Osteocyte (in vitro differentiated cells): Measurements from ENCODE around the gene CCKAR. TPM values are rescaled to one million over a fixed set of nuclear protein-coding genes. Genes with fewer than 3 reads are reported as not detected.

Experiments used
- DNase-seq: peaks from one replicate; pipeline ENCODE4 v3.0.0; 2021; ENCODE audit warnings: mixed read lengths; ENCODE audit not compliant: unreplicated experiment; ENCODE audit errors: extremely low spot score
- H3K27ac Mint-ChIP-seq: one replicate; pipeline ENCODE4 v1.8.0; 2021; ENCODE audit warnings: mild to moderate bottlenecking, mixed read lengths; ENCODE audit not compliant: unreplicated experiment
- H3K27me3 Mint-ChIP-seq: one replicate; pipeline ENCODE4 v1.8.0; 2021; ENCODE audit warnings: mixed read lengths; ENCODE audit not compliant: unreplicated experiment
- H3K36me3 Mint-ChIP-seq: one replicate; pipeline ENCODE4 v1.8.0; 2021; ENCODE audit warnings: mixed read lengths; ENCODE audit not compliant: unreplicated experiment
- H3K4me1 Mint-ChIP-seq: one replicate; pipeline ENCODE4 v1.8.0; 2021; ENCODE audit warnings: mixed read lengths; ENCODE audit not compliant: unreplicated experiment
- H3K4me3 Mint-ChIP-seq: one replicate; pipeline ENCODE4 v1.8.0; 2021; ENCODE audit warnings: mild to moderate bottlenecking, moderate library complexity, mixed read lengths; ENCODE audit not compliant: unreplicated experiment
- H3K9me3 Mint-ChIP-seq: one replicate; pipeline ENCODE4 v1.8.0; 2021; ENCODE audit warnings: mixed read lengths; ENCODE audit not compliant: unreplicated experiment
- long read RNA-seq: library from polyadenylated mRNA; unstranded; transcript quantifications from one replicate; pipeline ENCODE4 v2.0.0, GENCODE V29; 2021
- total RNA-seq: library from RNA; stranded (reverse); gene quantifications from 2 replicates; pipeline ENCODE4 v1.2.1, GENCODE V29; 2021
- TF ChIP-seq, protein P1 (sequence below): fragments of 200-600 bp; sonication (generic); IDR thresholded peaks from 2 replicates; pipeline ENCODE4 v1.5.0; 2021; ENCODE audit warnings: antibody characterized with exemption, mild to moderate bottlenecking, moderate library complexity

CCKAR gene, protein sequence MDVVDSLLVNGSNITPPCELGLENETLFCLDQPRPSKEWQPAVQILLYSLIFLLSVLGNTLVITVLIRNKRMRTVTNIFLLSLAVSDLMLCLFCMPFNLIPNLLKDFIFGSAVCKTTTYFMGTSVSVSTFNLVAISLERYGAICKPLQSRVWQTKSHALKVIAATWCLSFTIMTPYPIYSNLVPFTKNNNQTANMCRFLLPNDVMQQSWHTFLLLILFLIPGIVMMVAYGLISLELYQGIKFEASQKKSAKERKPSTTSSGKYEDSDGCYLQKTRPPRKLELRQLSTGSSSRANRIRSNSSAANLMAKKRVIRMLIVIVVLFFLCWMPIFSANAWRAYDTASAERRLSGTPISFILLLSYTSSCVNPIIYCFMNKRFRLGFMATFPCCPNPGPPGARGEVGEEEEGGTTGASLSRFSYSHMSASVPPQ
- total RNA-seq = not detected in 2 replicates
- long read RNA-seq = 0 reads

DNA sequence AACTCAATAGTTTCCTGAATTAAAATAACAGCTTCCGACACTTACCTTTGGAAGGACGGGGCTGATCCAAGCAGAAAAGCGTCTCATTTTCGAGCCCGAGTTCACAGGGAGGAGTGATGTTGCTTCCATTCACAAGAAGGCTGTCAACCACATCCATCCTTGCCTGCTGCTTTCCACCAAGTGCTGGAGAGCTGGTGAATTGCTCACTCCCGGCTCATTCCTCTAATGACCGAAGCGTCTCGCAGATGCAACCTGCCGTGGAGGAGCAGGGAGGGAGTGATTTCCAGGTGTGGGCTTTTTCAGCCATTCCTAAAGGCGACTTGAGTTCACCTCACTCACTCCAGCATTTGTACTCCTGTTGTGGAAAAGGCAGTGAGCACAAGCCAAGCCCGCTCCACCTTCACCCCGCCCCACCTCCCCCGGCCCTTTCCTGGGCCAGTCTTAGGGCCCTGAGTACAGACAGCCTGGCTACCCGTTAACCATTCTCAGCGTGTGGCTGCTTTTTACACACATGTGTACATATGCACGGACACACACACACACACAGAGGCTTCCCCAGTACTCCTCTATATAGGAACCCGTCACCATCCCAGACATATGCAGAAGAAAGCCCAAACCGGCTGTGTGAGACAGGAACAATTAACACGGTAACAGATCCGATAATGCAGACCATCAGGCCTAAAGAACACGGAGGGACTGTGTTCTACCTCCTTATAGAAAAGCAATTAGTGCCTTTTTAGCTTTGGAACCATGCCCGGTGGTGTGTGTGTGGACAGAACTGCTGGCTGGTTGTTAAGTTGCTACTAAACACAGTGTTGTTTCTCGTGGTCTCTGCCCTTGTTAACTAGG lies at the start of gene CCKAR:
Gene CCKAR, minus strand, starts transcription at position 374 of the 849 bp plus-strand sequence. Its CDS starts 217 bp downstream, at position 157.
- Mint-ChIP-seq H3K4me1 (no peaks in the 10 kb centered on the region), H3K4me3 (no peak within 1 kb of the TSS), H3K27ac (no peak within 1 kb of the TSS), H3K27me3 (peaks cover 66% of the 10 kb centered on the region), H3K36me3 (no peaks in the 10 kb centered on the region), H3K9me3 (no peaks in the 10 kb centered on the region)
- TF ChIP-seq, protein P1, sequence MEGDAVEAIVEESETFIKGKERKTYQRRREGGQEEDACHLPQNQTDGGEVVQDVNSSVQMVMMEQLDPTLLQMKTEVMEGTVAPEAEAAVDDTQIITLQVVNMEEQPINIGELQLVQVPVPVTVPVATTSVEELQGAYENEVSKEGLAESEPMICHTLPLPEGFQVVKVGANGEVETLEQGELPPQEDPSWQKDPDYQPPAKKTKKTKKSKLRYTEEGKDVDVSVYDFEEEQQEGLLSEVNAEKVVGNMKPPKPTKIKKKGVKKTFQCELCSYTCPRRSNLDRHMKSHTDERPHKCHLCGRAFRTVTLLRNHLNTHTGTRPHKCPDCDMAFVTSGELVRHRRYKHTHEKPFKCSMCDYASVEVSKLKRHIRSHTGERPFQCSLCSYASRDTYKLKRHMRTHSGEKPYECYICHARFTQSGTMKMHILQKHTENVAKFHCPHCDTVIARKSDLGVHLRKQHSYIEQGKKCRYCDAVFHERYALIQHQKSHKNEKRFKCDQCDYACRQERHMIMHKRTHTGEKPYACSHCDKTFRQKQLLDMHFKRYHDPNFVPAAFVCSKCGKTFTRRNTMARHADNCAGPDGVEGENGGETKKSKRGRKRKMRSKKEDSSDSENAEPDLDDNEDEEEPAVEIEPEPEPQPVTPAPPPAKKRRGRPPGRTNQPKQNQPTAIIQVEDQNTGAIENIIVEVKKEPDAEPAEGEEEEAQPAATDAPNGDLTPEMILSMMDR = no peak
- peak; percentile 51 for DNase-seq

DNA sequence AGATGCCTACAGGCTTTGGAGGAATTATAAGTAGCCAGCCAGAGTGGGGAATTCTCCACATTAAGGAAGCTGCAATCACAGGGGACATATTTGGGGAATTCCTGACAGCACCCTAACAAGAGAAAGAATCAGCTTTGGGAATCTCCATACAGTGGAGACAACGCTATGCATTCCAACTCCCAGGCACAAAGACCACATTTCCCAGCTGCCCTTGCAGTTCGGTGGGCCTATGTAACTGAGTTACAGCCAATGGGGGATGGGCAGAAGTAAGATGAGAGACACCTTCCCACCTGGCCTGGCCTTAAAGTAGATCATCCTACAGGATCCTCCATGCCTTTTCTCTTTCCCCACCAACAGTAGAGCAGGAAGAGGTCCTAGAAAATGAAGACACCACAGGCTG lies 43.4 kb upstream of the CCKAR start:
- no peak overlapping the region for H3K27ac Mint-ChIP-seq
- DNase-seq = no peak
- H3K9me3 Mint-ChIP-seq = no peaks in the 10 kb centered on the region
- H3K4me1 Mint-ChIP-seq = no peaks in the 10 kb centered on the region
- H3K4me3 Mint-ChIP-seq = no peak overlapping the region
- TF ChIP-seq, protein P1 = no peak
- H3K27me3 Mint-ChIP-seq = peaks cover 7% of the 10 kb centered on the region
- H3K36me3 Mint-ChIP-seq = no peaks in the 10 kb centered on the region

DNA sequence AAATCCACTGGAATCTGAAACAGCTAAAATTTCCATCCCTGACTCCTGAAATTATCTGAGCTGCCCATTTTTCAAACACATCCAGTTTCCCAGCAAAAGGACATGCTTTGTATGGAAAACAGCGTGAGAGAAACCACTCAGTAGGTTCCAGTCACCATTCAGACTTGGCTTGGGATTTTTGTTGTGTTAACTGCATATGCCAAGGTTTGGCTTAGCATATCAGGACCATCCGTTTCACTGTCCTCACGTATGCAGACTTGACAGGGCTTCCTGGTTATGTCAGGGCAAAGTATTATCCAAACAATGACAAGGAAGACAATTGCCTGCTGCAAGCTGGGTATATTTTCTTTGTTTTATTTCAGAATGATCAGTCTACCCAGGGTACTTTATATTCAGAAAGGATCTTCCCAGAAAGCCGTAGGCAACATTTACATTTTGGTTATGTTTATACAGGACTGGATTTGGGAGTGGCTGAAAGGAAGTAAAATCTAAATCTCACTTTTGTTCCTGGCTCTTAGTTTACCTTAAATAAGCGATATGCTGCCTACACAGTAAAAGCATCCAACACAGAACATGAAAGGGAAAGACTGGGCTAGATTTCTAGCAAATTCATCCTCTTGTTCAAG lies 41.3 kb upstream of the CCKAR start:
- TF ChIP-seq, protein P1 = no peak
- Mint-ChIP-seq H3K27me3 (peaks cover 6% of the 10 kb centered on the region), H3K27ac (no peak overlapping the region), H3K36me3 (no peaks in the 10 kb centered on the region), H3K4me3 (no peak overlapping the region), H3K4me1 (no peaks in the 10 kb centered on the region), H3K9me3 (no peaks in the 10 kb centered on the region)
- no peak for DNase-seq

DNA sequence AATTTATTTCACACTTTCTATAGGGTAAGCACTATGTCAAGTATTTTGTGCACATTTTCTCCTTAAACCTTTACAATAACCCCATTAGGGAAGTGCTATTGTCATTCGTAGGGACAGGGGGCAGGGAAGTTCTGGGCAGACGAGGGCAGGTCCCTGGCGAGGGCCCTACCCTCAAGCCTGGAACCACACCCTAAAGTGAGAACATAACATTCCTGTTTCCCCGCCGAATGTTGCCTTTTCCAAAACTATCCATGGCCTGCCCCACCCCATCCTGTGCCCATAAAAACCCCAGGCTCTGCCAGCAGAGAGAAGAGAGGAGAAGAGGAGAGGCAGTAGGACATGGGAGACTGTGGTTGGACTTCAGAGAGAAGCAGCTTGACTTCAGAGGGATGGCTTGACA lies 39.8 kb upstream of the CCKAR start:
- Mint-ChIP-seq H3K4me1 (no peaks in the 10 kb centered on the region), H3K27ac (no peak overlapping the region), H3K36me3 (no peaks in the 10 kb centered on the region), H3K4me3 (no peak overlapping the region), H3K27me3 (peaks cover 6% of the 10 kb centered on the region), H3K9me3 (no peaks in the 10 kb centered on the region)
- TF ChIP-seq, protein P1 = no peak
- DNase-seq = no peak
